A549 (cell line): ENCODE measurements around the gene NID1. TPM values are rescaled to one million over a fixed set of nuclear protein-coding genes. Genes with fewer than 3 reads are reported as not detected.

ENCODE experiments used
- ATAC-seq, 2 experiments: fragments of 200-7000 bp in 1 of 2; fragments of >200 bp in 1 of 2; cut with Nextera tagmentation in 1 of 2; cut with Tn5 transposase in 1 of 2; 3 replicates each; pipeline versions ENCODE4 v1.8.0 to v1.9.1; 2018 to 2020; ENCODE audit warnings: mild to moderate bottlenecking in 1 of 2, moderate library complexity in 1 of 2
- CTCF ChIA-PET: fragments of 300-600 bp; sonication (Branson Sonifier 250); formaldehyde crosslinking; extraction: SDS; loops from one replicate; lab custom pipeline; 2021; ENCODE audit warnings: antibody characterized with exemption, inconsistent platforms; lab: Yijun Ruan, JAX
- POLR2A ChIA-PET: fragments of 350-600 bp; formaldehyde crosslinking; extraction: SDS; loops from one replicate; lab custom pipeline; 2021; ENCODE audit warnings: antibody characterized with exemption, inconsistent platforms; lab: Yijun Ruan, JAX
- DNase-seq, 2 experiments: peaks; one replicate each; pipeline versions ENCODE4 v3.0.0 to v3.0.0-alpha.2; 2011 to 2016; ENCODE audit warnings: low read depth in 1 of 2, low spot score in 1 of 2
- FAIRE-seq: peaks from 2 replicates; lab custom pipeline; 2011; peaks lifted over from hg19 to GRCh38; lab: Jason Lieb, UNC
- H3K27ac ChIP-seq, 2 experiments: fragments of >200 bp; sonication (Bioruptor Twin); formaldehyde crosslinking; 3 replicates each; pipeline ENCODE4 v1.5.1; 2016 to 2017
- H3K4me1 ChIP-seq: fragments of >200 bp; sonication (Bioruptor Twin); formaldehyde crosslinking; 3 replicates; pipeline ENCODE4 v1.6.1; 2016
- H3K4me2 ChIP-seq: fragments of >200 bp; sonication (Bioruptor Twin); formaldehyde crosslinking; 3 replicates; pipeline ENCODE4 v1.6.1; 2016
- H3K4me3 ChIP-seq: fragments of >200 bp; sonication (Bioruptor Twin); formaldehyde crosslinking; 3 replicates; pipeline ENCODE4 v1.5.1; 2016
- H3K9me3 ChIP-seq: fragments of >200 bp; sonication (Bioruptor Twin); formaldehyde crosslinking; 3 replicates; pipeline ENCODE4 v1.6.1; 2016
- CBX8 ChIP-seq: fragments of 200-600 bp; sonication (generic); IDR thresholded peaks from 2 replicates; pipeline ENCODE4 v1.6.1; 2016
- CHD2 ChIP-seq: fragments of 150-350 bp; IDR thresholded peaks from 2 replicates; pipeline ENCODE4 v1.6.1; 2014; ENCODE audit warnings: low read length; ENCODE audit not compliant: partially characterized antibody
- CTCF ChIP-seq: fragments of >200 bp; sonication (Bioruptor Twin); formaldehyde crosslinking; IDR thresholded peaks from 3 replicates; pipeline ENCODE4 v1.5.1; 2016
- EHF ChIP-seq: fragments of 250-450 bp; sonication (Bioruptor Pico); IDR thresholded peaks from 2 replicates; pipeline ENCODE4 v1.5.0; 2020; ENCODE audit warnings: mild to moderate bottlenecking
- ELK1 ChIP-seq: fragments of 150-350 bp; IDR thresholded peaks from 2 replicates; pipeline ENCODE4 v1.6.1; 2014; ENCODE audit warnings: low read depth, mild to moderate bottlenecking, low read length
- EP300 ChIP-seq, 2 experiments: fragments of >200 bp; sonication (Bioruptor Twin); formaldehyde crosslinking; IDR thresholded peaks; 2 replicates in 1 of 2; 3 replicates in 1 of 2; pipeline ENCODE4 v1.6.1; 2016 to 2017
- GATA3 ChIP-seq: IDR thresholded peaks from 2 replicates; pipeline ENCODE4 v1.6.1; 2012; ENCODE audit warnings: borderline replicate concordance
- HMGXB4 ChIP-seq: fragments of 250-450 bp; sonication (Bioruptor Pico); IDR thresholded peaks from 2 replicates; pipeline ENCODE4 v1.5.0; 2021; ENCODE audit warnings: mild to moderate bottlenecking, moderate library complexity, borderline replicate concordance
- HOXB13 ChIP-seq: fragments of 250-450 bp; sonication (Bioruptor Pico); IDR thresholded peaks from 2 replicates; pipeline ENCODE4 v1.5.0; 2020; ENCODE audit warnings: low read depth, mild to moderate bottlenecking, moderate library complexity
- JUNB ChIP-seq: fragments of >200 bp; sonication (Bioruptor Twin); formaldehyde crosslinking; IDR thresholded peaks from 2 replicates; pipeline ENCODE4 v1.6.1; 2016
- KDM1A ChIP-seq: fragments of 200-600 bp; sonication (generic); IDR thresholded peaks from 2 replicates; pipeline ENCODE4 v1.6.1; 2016; ENCODE audit warnings: low read depth, mild to moderate bottlenecking
- KDM5A ChIP-seq: fragments of 200-600 bp; sonication (generic); IDR thresholded peaks from 2 replicates; pipeline ENCODE4 v1.6.1; 2016; ENCODE audit warnings: antibody characterized with exemption, mild to moderate bottlenecking
- MAZ ChIP-seq: fragments of 150-350 bp; IDR thresholded peaks from 2 replicates; pipeline ENCODE4 v1.6.1; 2014; ENCODE audit warnings: antibody characterized with exemption, low read depth, low read length, borderline replicate concordance
- MYC ChIP-seq: IDR thresholded peaks from 2 replicates; pipeline ENCODE4 v1.6.1; 2012; ENCODE audit warnings: mild to moderate bottlenecking, inconsistent platforms, low read length, improper control_type of control experiment, borderline replicate concordance
- NFE2L2 ChIP-seq: fragments of 150-350 bp; conservative IDR thresholded peaks from 2 replicates; pipeline ENCODE4 v1.6.1; 2014; ENCODE audit warnings: low read length
- NPAS2 ChIP-seq: fragments of 250-450 bp; sonication (Bioruptor Pico); IDR thresholded peaks from 2 replicates; pipeline ENCODE4 v1.8.0; 2022; ENCODE audit warnings: mild to moderate bottlenecking, moderate library complexity, borderline replicate concordance
- POLR2A ChIP-seq: IDR thresholded peaks from 2 replicates; pipeline ENCODE4 v1.6.1; 2012; ENCODE audit warnings: mild to moderate bottlenecking, low read length
- POLR2AphosphoS2 ChIP-seq: conservative IDR thresholded peaks from 2 replicates; pipeline ENCODE4 v1.6.1; 2012; ENCODE audit warnings: low read length, improper control_type of control experiment, inconsistent platforms
- RAD21 ChIP-seq, 2 experiments: fragments of >200 bp in 1 of 2; sonication (Bioruptor Twin) in 1 of 2; formaldehyde crosslinking in 1 of 2; IDR thresholded peaks in 1 of 2; conservative IDR thresholded peaks in 1 of 2; 2 replicates in 1 of 2; 3 replicates in 1 of 2; pipeline ENCODE4 v1.6.1; 2012 to 2018; ENCODE audit warnings: inconsistent platforms in 1 of 2
- SMC3 ChIP-seq: fragments of >200 bp; sonication (Bioruptor Twin); formaldehyde crosslinking; IDR thresholded peaks from 3 replicates; pipeline ENCODE4 v1.6.1; 2018; ENCODE audit warnings: inconsistent platforms
- SREBF2 ChIP-seq: fragments of 450-650 bp; IDR thresholded peaks from 2 replicates; pipeline ENCODE4 v1.6.1; 2014; ENCODE audit warnings: mild to moderate bottlenecking, moderate library complexity
- TFCP2L1 ChIP-seq: fragments of 250-450 bp; sonication (Bioruptor Pico); IDR thresholded peaks from 2 replicates; pipeline ENCODE4 v1.5.0; 2021; ENCODE audit warnings: mild to moderate bottlenecking
- TP53 ChIP-seq: fragments of 250-450 bp; sonication (Bioruptor Pico); IDR thresholded peaks from 2 replicates; pipeline ENCODE4 v1.5.0; 2021; ENCODE audit warnings: mild to moderate bottlenecking, moderate library complexity
- USF2 ChIP-seq: fragments of 450-650 bp; IDR thresholded peaks from 2 replicates; pipeline ENCODE4 v1.6.1; 2014; ENCODE audit warnings: antibody characterized with exemption
- WGBS: methylation state at CpG from one replicate; pipeline ENCODE4 v1.1.6; 2017; ENCODE audit errors: missing lambda C conversion rate; 5-methylcytosine and 5-hydroxymethylcytosine counted together
- polyA plus RNA-seq, 4 experiments: library from polyadenylated mRNA; depleted of rRNA in 3 of 4; stranded (reverse); fragments of >200 nt; fragmentation: RNase III in 1 of 4; extraction: RNeasy Plus Mini Kit Qiagen cat#74134 plus additional on column Dnase treatment in 1 of 4; gene quantifications; 2 replicates in 3 of 4; 3 replicates in 1 of 4; pipeline ENCODE4 v1.2.3, GENCODE V29; 2011 to 2017

NID1 gene
- polyA plus RNA-seq, 2 of the 4 experiments (the other 2 are of a cell fraction): 6.8 to 10.5 TPM

DNA sequence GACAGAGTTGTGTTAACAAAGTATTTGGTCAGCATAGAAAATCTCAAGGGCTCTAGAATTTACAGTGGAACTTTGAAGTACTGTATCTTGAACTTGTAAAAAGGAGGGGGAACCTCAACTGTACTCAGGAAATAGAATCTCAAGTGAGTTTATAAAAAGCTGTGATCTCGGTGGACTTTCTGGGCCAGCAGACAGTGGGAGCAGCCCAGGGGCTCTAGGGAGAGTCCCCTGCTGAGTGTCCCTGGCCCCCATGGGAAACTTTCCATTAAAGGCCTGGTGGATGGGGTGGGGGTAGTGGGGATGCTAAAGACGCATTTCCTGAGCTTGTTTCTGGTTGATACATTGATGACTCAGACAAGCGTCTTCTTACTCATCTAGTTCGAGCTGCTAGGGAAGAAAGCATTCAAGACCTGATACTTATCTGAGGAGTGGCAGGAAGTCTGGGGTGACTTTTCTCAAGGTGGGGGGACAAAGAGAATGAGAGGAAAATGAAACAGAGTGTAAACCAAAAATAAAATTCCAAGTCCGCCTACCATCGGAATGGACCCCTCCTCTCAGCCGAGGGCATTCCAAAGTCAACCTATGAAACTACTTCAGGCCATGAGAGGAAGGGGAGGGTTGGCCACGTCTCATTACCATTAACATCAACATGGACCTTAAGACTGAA lies 65.5 kb downstream of the NID1 start (continued):
- TF ChIP-seq NFE2L2 (no peak), KDM5A (no peak), HMGXB4 (no peak), CBX8 (no peak), GATA3 (peak; percentile 71; the same call in 1 of the 2 replicates), USF2 (no peak), EHF (CRISPR knock-in tag) (no peak), TFCP2L1 (no peak)

DNA sequence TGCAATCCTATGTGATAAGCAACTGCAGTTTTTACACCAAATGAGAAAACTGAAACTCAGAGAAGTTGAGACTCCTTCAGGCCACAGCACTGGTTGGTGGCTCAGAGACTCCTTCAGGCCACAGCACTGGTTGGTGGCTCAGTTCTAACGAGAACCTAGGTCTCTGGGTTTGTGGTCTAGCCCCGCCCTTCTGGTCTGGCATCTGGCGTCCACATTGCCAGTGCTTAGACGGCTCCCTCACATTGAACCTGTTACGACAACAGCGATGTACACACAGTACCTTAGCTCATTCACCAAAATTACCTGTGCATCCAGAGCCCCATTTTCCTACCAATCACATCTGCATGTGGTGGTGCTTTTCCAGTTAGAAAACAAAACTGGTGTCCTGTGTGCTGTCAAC lies 66.1 kb downstream of the NID1 start:
- no peak for FAIRE-seq
- 86% methylated on average over 6 of the region's 6 CpGs for WGBS
- ATAC-seq: peak in 1 of 2 experiments; percentile 8; a peak in 1 of 6 replicates

DNA sequence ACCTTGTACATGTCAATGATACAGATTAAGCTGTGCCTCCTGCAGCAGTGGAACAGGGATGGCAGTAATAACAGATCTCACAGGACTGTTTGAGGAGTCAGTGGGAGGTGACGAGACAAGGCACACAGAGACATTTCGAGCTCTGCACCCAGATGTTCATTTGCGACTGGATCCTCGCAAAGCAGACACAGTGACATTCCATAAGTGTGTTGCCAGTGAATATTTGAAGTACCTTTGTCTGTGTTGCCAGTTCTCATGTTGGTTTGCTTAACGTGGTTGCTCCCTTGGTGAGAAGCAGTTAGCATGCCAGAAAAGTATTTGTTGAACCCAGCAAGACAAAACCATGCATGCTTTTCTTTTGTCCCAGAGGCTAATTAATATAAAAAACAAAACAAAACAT lies 67.0 kb downstream of the NID1 start:
- no peak for ATAC-seq
- no peak for FAIRE-seq
- Histone ChIP-seq H3K4me1 (peaks cover 27% of the 10 kb centered on the region), H3K27ac (peak overlapping the region in 1 of 2 experiments; percentile 84; a peak in 2 of 6 replicates), H3K4me3 (no peak overlapping the region), H3K4me2 (no peak overlapping the region), H3K9me3 (no peaks in the 10 kb centered on the region)
- no peak for DNase-seq
- TF ChIP-seq NFE2L2 (no peak), RAD21 (conservative IDR thresholded peaks at IDR 0.05 in 1 of 2, IDR thresholded peaks at IDR 0.05 in 1 of 2) (no peak)
- ChIA-PET CTCF (interaction anchor here (1.0 to 5.8 kb wide), 2 partner anchors 23 to 26 kb away, joined by 3 to 24 read pairs; no protein-coding TSS in a partner anchor), POLR2A (no interaction called here)
- 83% methylated on average over 5 of the region's 5 CpGs for WGBS

More for the DNA sequence above, 66.1 kb downstream of the NID1 start:
- H3K4me2 ChIP-seq: peak overlapping the region; percentile 56
- no peak for DNase-seq
- no peak overlapping the region for H3K4me3 ChIP-seq
- CTCF ChIA-PET: interaction anchor here (1.1 to 5.8 kb wide), 2 partner anchors 27 to 66 kb away, joined by 4 to 24 read pairs; partner anchors contain the start of gene NID1
- POLR2A ChIA-PET: interaction anchor here (1.2 kb wide), 1 partner anchor 27 kb away, joined by 7 read pairs; no protein-coding TSS in a partner anchor
- H3K27ac ChIP-seq: peak overlapping the region; percentile 70 to 84
- TF ChIP-seq POLR2A: no peak
- TF ChIP-seq JUNB: no peak
- no peak for TF ChIP-seq USF2
- TF ChIP-seq KDM1A: no peak
- TF ChIP-seq SREBF2: no peak
- TF ChIP-seq TP53 (CRISPR knock-in tag): no peak
- no peak for TF ChIP-seq CBX8
- TF ChIP-seq POLR2AphosphoS2: no peak
- no peak for TF ChIP-seq CHD2
- TF ChIP-seq MYC: no peak
- TF ChIP-seq, all 56 proteins: peak for 0
- Histone ChIP-seq H3K4me1 (peaks cover 27% of the 10 kb centered on the region), H3K9me3 (no peaks in the 10 kb centered on the region)

GRCh38 chr1:235997049-235997448 lies 67.8 kb downstream of the NID1 start:
- no peak for FAIRE-seq
- ATAC-seq: no peak
- Histone ChIP-seq H3K4me3 (no peak overlapping the region), H3K4me2 (no peak overlapping the region), H3K9me3 (no peaks in the 10 kb centered on the region), H3K4me1 (peaks cover 27% of the 10 kb centered on the region), H3K27ac (no peak overlapping the region)
- POLR2A ChIA-PET: no interaction called here
- WGBS: 81% methylated on average over 5 of the region's 5 CpGs
- DNase-seq: no peak
- CTCF ChIA-PET: interaction anchor here (1.0 kb wide), 1 partner anchor 22 kb away, joined by 3 read pairs; no protein-coding TSS in a partner anchor
- TF ChIP-seq EP300 (IDR thresholded peaks at IDR 0.05) (no peak), MAZ (no peak), TFCP2L1 (no peak), ELK1 (no peak), CTCF (no peak), HOXB13 (no peak), KDM5A (no peak), CHD2 (no peak), NPAS2 (no peak), POLR2AphosphoS2 (no peak), TP53 (CRISPR knock-in tag) (no peak), SMC3 (no peak)
